Neural progenitor cell (in vitro differentiated cells): ENCODE measurements around the gene ZFP90. TPM values are rescaled to one million over a fixed set of nuclear protein-coding genes. Genes with fewer than 3 reads are reported as not detected.

Source experiments
- DNase-seq: peaks from one replicate; pipeline ENCODE4 v3.0.0-alpha.2; 2016; ENCODE audit warnings: low spot score
- H2AFZ ChIP-seq: fragments of 200-600 bp; sonication (generic); replicated peaks from 2 replicates; pipeline ENCODE4 v1.6.1; 2016; ENCODE audit warnings: antibody characterized with exemption
- H3F3A ChIP-seq: fragments of 200-600 bp; sonication (generic); 2 replicates; pipeline ENCODE4 v1.6.1; 2016; ENCODE audit warnings: antibody characterized with exemption, low read depth
- H3K27ac ChIP-seq: fragments of 200-600 bp; sonication (generic); 2 replicates; pipeline ENCODE4 v1.5.1; 2016; ENCODE audit warnings: mild to moderate bottlenecking
- H3K27me3 ChIP-seq: fragments of 200-600 bp; sonication (generic); 2 replicates; pipeline ENCODE4 v1.6.1; 2016; ENCODE audit warnings: mild to moderate bottlenecking, moderate library complexity
- H3K36me3 ChIP-seq: fragments of 200-600 bp; sonication (generic); 2 replicates; pipeline ENCODE4 v1.5.1; 2016
- H3K4me1 ChIP-seq: fragments of 200-600 bp; sonication (generic); 2 replicates; pipeline ENCODE4 v1.6.1; 2016; ENCODE audit warnings: mixed run types
- H3K4me2 ChIP-seq: fragments of 200-600 bp; sonication (generic); 2 replicates; pipeline ENCODE4 v1.6.1; 2016
- H3K4me3 ChIP-seq: fragments of 200-600 bp; sonication (generic); 2 replicates; pipeline ENCODE4 v1.5.1; 2016
- H3K79me2 ChIP-seq: fragments of 200-600 bp; sonication (generic); 2 replicates; pipeline ENCODE4 v1.6.1; 2016; ENCODE audit warnings: low read depth
- H3K9ac ChIP-seq: fragments of 200-600 bp; sonication (generic); 2 replicates; pipeline ENCODE4 v1.6.1; 2016
- H3K9me3 ChIP-seq: fragments of 200-600 bp; sonication (generic); 2 replicates; pipeline ENCODE4 v1.5.1; 2016; ENCODE audit warnings: low read depth
- H4K20me1 ChIP-seq: fragments of 200-600 bp; sonication (generic); 2 replicates; pipeline ENCODE4 v1.6.1; 2016; ENCODE audit warnings: low read depth
- H3K27ac Mint-ChIP-seq: 3 replicates; pipeline ENCODE4 v1.8.0; 2021; ENCODE audit warnings: mixed read lengths
- H3K27me3 Mint-ChIP-seq: 2 replicates; pipeline ENCODE4 v1.8.0; 2022; ENCODE audit warnings: low read depth, mild to moderate bottlenecking, inconsistent platforms, moderate library complexity, mixed read lengths; ENCODE audit not compliant: insufficient read depth
- H3K36me3 Mint-ChIP-seq: 3 replicates; pipeline ENCODE4 v1.8.0; 2021; ENCODE audit warnings: mixed read lengths
- H3K4me1 Mint-ChIP-seq: 3 replicates; pipeline ENCODE4 v1.8.0; 2021; ENCODE audit warnings: mixed read lengths
- H3K4me3 Mint-ChIP-seq: 3 replicates; pipeline ENCODE4 v1.8.0; 2021; ENCODE audit warnings: mild to moderate bottlenecking, moderate library complexity, mixed read lengths
- H3K9me3 Mint-ChIP-seq: 3 replicates; pipeline ENCODE4 v1.8.0; 2020; ENCODE audit warnings: mixed read lengths
- EZH2 ChIP-seq: fragments of 200-600 bp; sonication (generic); IDR thresholded peaks from 2 replicates; pipeline ENCODE4 v1.6.1; 2017; ENCODE audit warnings: antibody characterized with exemption, mild to moderate bottlenecking, moderate library complexity
- EZH2phosphoT487 ChIP-seq: fragments of 200-600 bp; sonication (generic); IDR thresholded peaks from 2 replicates; pipeline ENCODE4 v1.6.1; 2017; ENCODE audit warnings: antibody characterized with exemption
- total RNA-seq: library from RNA; depleted of rRNA; stranded (reverse); fragments of >200 nt; gene quantifications from 2 replicates; pipeline ENCODE4 v1.2.3, GENCODE V29; 2015; ENCODE audit warnings: low replicate concordance
- TF ChIP-seq, protein P1 (sequence below): fragments of 200-600 bp; sonication (generic); IDR thresholded peaks from 2 replicates; pipeline ENCODE4 v1.5.1; 2017; ENCODE audit warnings: antibody characterized with exemption, mild to moderate bottlenecking

Gene ZFP90
- total RNA-seq, 1 donor from 2014 or later, result 63.6 TPM

- Mint-ChIP-seq H3K36me3 (peaks cover 42% of the 10 kb centered on the region), H3K27me3 (no peaks in the 10 kb centered on the region), H3K9me3 (peaks cover 38% of the 10 kb centered on the region), H3K4me3 (no peak overlapping the region), H3K27ac (no peak overlapping the region), H3K4me1 (peaks cover 13% of the 10 kb centered on the region)
- H2AFZ ChIP-seq, result no peak overlapping the region
- H3F3A ChIP-seq, result no peaks in the 10 kb centered on the region
- H3K9ac ChIP-seq, result no peak overlapping the region
- H3K4me2 ChIP-seq, result no peak overlapping the region
- peaks cover 13% of the 10 kb centered on the region for H3K4me1 ChIP-seq
- H3K27ac ChIP-seq, result no peak overlapping the region
- H3K27me3 ChIP-seq, result peaks cover 7% of the 10 kb centered on the region
- peaks cover 6% of the 10 kb centered on the region for H3K36me3 ChIP-seq
- H3K79me2 ChIP-seq, result peaks cover 20% of the 10 kb centered on the region
- H3K9me3 ChIP-seq, result peaks cover 4% of the 10 kb centered on the region
- no peaks in the 10 kb centered on the region for H4K20me1 ChIP-seq
- DNase-seq, result no peak
- TF ChIP-seq EZH2phosphoT487, result no peak
- TF ChIP-seq, protein P1, sequence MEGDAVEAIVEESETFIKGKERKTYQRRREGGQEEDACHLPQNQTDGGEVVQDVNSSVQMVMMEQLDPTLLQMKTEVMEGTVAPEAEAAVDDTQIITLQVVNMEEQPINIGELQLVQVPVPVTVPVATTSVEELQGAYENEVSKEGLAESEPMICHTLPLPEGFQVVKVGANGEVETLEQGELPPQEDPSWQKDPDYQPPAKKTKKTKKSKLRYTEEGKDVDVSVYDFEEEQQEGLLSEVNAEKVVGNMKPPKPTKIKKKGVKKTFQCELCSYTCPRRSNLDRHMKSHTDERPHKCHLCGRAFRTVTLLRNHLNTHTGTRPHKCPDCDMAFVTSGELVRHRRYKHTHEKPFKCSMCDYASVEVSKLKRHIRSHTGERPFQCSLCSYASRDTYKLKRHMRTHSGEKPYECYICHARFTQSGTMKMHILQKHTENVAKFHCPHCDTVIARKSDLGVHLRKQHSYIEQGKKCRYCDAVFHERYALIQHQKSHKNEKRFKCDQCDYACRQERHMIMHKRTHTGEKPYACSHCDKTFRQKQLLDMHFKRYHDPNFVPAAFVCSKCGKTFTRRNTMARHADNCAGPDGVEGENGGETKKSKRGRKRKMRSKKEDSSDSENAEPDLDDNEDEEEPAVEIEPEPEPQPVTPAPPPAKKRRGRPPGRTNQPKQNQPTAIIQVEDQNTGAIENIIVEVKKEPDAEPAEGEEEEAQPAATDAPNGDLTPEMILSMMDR, result no peak
- no peak for TF ChIP-seq EZH2
- H3K4me3 ChIP-seq, result no peak overlapping the region
Measured at GRCh38 chr16:68535331-68535730, 3.8 kb upstream of the ZFP90 start.

GRCh38 chr16:68539711-68540239 lies 684 bp downstream of the ZFP90 start:
- Histone ChIP-seq H3K27ac (no peak overlapping the region), H3K4me3 (peak overlapping the region; percentile 97), H3F3A (no peaks in the 10 kb centered on the region), H4K20me1 (no peaks in the 10 kb centered on the region), H3K9ac (peak overlapping the region; percentile 70), H3K36me3 (peaks cover 5% of the 10 kb centered on the region), H3K4me1 (peaks cover 6% of the 10 kb centered on the region), H2AFZ (peak overlapping the region; percentile 9), H3K79me2 (peaks cover 41% of the 10 kb centered on the region), H3K4me2 (peak overlapping the region; percentile 86), H3K9me3 (no peaks in the 10 kb centered on the region), H3K27me3 (no peaks in the 10 kb centered on the region)
- Mint-ChIP-seq H3K27me3 (peaks cover 7% of the 10 kb centered on the region), H3K4me3 (peak overlapping the region; percentile 92), H3K4me1 (peaks cover 10% of the 10 kb centered on the region), H3K36me3 (peaks cover 52% of the 10 kb centered on the region), H3K27ac (peak overlapping the region; percentile 76), H3K9me3 (peaks cover 48% of the 10 kb centered on the region)
- TF ChIP-seq EZH2phosphoT487, result no peak
- TF ChIP-seq EZH2, result no peak
- TF ChIP-seq, protein P1, result no peak
- peak; percentile 45 for DNase-seq

DNA sequence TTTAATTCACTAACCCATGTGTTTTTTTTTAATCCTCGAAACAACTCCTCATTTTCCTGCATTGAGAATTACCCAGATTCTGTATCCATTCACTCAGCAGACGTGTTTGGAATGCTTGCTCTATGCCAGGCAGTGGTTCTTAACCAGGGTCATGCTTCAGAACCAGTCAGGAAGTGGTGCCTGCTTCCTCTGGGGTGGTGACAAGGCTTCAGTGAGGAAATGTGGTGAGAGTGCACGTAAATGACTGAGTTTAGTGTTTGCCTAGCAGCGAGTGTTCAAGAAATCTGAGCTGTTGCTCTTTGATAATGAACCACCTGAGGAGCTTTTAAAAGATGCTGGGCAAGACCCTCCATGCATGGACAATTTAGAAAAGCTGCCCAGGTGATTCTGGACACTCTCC lies 9.9 kb downstream of the ZFP90 start:
- H3K36me3 Mint-ChIP-seq, result peaks cover 84% of the 10 kb centered on the region
- Histone ChIP-seq H3K4me1 (no peaks in the 10 kb centered on the region), H3K27me3 (no peaks in the 10 kb centered on the region), H3K9me3 (peaks cover 4% of the 10 kb centered on the region), H4K20me1 (no peaks in the 10 kb centered on the region), H2AFZ (no peak overlapping the region), H3K9ac (no peak overlapping the region), H3K4me3 (no peak overlapping the region), H3K79me2 (peaks cover 72% of the 10 kb centered on the region), H3K27ac (no peak overlapping the region), H3K36me3 (peaks cover 57% of the 10 kb centered on the region), H3F3A (no peaks in the 10 kb centered on the region), H3K4me2 (no peak overlapping the region)
- H3K9me3 Mint-ChIP-seq, result peaks cover 86% of the 10 kb centered on the region
- no peak for DNase-seq
- no peak for TF ChIP-seq EZH2
- TF ChIP-seq, protein P1, result no peak
- no peak for TF ChIP-seq EZH2phosphoT487
- H3K4me3 Mint-ChIP-seq, result no peak overlapping the region
- peaks cover 13% of the 10 kb centered on the region for H3K27me3 Mint-ChIP-seq
- no peaks in the 10 kb centered on the region for H3K4me1 Mint-ChIP-seq
- no peak overlapping the region for H3K27ac Mint-ChIP-seq
